K562 (cell line): ENCODE measurements around the gene BCHE. TPM values are rescaled to one million over a fixed set of nuclear protein-coding genes. Genes with fewer than 3 reads are reported as not detected.

Experiments used
- ATAC-seq: fragments of 200-7000 bp; cut with Tn5 transposase; 3 replicates; pipeline ENCODE4 v1.9.1; 2020; ENCODE audit warnings: moderate library complexity
- BruUV-seq: library from RNA; stranded (reverse); fragments of 400-500 nt; replicated peaks from 2 replicates; lab custom pipeline; 2021; lab: Mats Ljungman, UMichigan
- CTCF ChIA-PET: fragments of 300-600 bp; formaldehyde crosslinking; extraction: SDS; loops from one replicate; lab custom pipeline; 2021; ENCODE audit warnings: low intra/inter-chr PET ratio; lab: Yijun Ruan, JAX
- POLR2A ChIA-PET: fragments of 300-600, 350-650 bp; sonication (Branson Sonifier 250); formaldehyde crosslinking; extraction: SDS; loops from one replicate; lab custom pipeline; 2021; ENCODE audit warnings: antibody characterized with exemption, inconsistent platforms; lab: Yijun Ruan, JAX
- DNase-seq, 4 experiments: peaks; one replicate each; pipeline versions ENCODE4 v3.0.0 to v3.0.0-alpha.2; 2011 to 2018; ENCODE audit warnings: low spot score in 3 of 4, mixed read lengths in 3 of 4; ENCODE audit errors: extremely low read depth in 1 of 4
- FAIRE-seq: peaks from 2 replicates; lab custom pipeline; 2011; peaks lifted over from hg19 to GRCh38; lab: Jason Lieb, UNC
- H2AFZ ChIP-seq: 2 replicates; pipeline ENCODE4 v1.6.0; 2011; ENCODE audit warnings: low read depth, low read length, control low read depth, inconsistent platforms
- H3K27ac ChIP-seq: fragments of 200-600 bp; 3 replicates; pipeline ENCODE4 v1.8.0; 2011; ENCODE audit warnings: low read depth, mild to moderate bottlenecking, control low read depth, inconsistent platforms, low read length, moderate library complexity, mixed read lengths; ENCODE audit errors: extremely low read depth
- H3K27me3 ChIP-seq, 2 experiments: fragments of 300-600 bp in 1 of 2; 2 replicates in 1 of 2; 3 replicates in 1 of 2; pipeline versions ENCODE4 v1.6.0 to v1.8.0; 2011; ENCODE audit warnings: inconsistent platforms in 2 of 2, low read length in 2 of 2, mild to moderate bottlenecking in 1 of 2, mixed read lengths in 1 of 2, moderate library complexity in 1 of 2; ENCODE audit not compliant: control insufficient read depth in 2 of 2, insufficient read depth in 2 of 2
- H3K36me3 ChIP-seq: fragments of 300-600 bp; 3 replicates; pipeline ENCODE4 v1.8.0; 2011; ENCODE audit warnings: mild to moderate bottlenecking, low read length, inconsistent platforms; ENCODE audit not compliant: control insufficient read depth, insufficient read depth
- H3K4me1 ChIP-seq, 2 experiments: fragments of 200-600 bp in 1 of 2; replicated peaks in 1 of 2; 2 replicates in 1 of 2; 3 replicates in 1 of 2; pipeline versions ENCODE4 v1.5.1 to v1.8.0; 2011; ENCODE audit warnings: inconsistent platforms in 2 of 2, low read length in 2 of 2, mild to moderate bottlenecking in 1 of 2, mixed read lengths in 1 of 2, moderate library complexity in 1 of 2; ENCODE audit not compliant: control insufficient read depth in 2 of 2, insufficient read depth in 2 of 2
- H3K4me2 ChIP-seq: 2 replicates; pipeline ENCODE4 v1.6.1; 2011; ENCODE audit warnings: low read length, control low read depth, inconsistent platforms, mixed read lengths; ENCODE audit not compliant: insufficient read depth
- H3K4me3 ChIP-seq: fragments of 200-600 bp; sonication (generic), shearing (Covaris generic); 2 replicates; pipeline ENCODE4 v1.5.1; 2016; ENCODE audit warnings: control low read depth, inconsistent platforms
- H3K79me2 ChIP-seq: fragments of 200-600 bp; 3 replicates; pipeline ENCODE4 v1.8.0; 2011; ENCODE audit warnings: low read length, inconsistent platforms; ENCODE audit not compliant: control insufficient read depth, insufficient read depth
- H3K9ac ChIP-seq, 2 experiments: 2 replicates each; pipeline versions ENCODE4 v1.6.0 to v1.6.1; 2011; ENCODE audit warnings: low read depth in 2 of 2, low read length in 2 of 2, control low read depth in 1 of 2, inconsistent platforms in 1 of 2, mild to moderate bottlenecking in 1 of 2, mixed read lengths in 1 of 2; ENCODE audit not compliant: insufficient read depth in 1 of 2
- H3K9me1 ChIP-seq: one replicate; pipeline ENCODE4 v1.6.0; 2011; ENCODE audit warnings: inconsistent platforms, mild to moderate bottlenecking, low read length, moderate library complexity; ENCODE audit not compliant: control insufficient read depth, insufficient read depth
- H3K9me3 ChIP-seq: replicated peaks from 2 replicates; pipeline ENCODE4 v1.5.1; 2011; ENCODE audit warnings: low read depth, low read length, inconsistent platforms; ENCODE audit not compliant: control insufficient read depth, insufficient read depth
- H4K20me1 ChIP-seq: replicated peaks from 2 replicates; pipeline ENCODE4 v1.6.1; 2011; ENCODE audit warnings: low read length, inconsistent platforms, mixed read lengths; ENCODE audit not compliant: control insufficient read depth, insufficient read depth
- BDP1 ChIP-seq: IDR thresholded peaks from 3 replicates; pipeline ENCODE4 v1.6.1; 2011; ENCODE audit not compliant: insufficient read length, insufficient read depth
- C11orf30 ChIP-seq: fragments of 450-650 bp; IDR thresholded peaks from 2 replicates; pipeline ENCODE4 v1.6.1; 2016; ENCODE audit warnings: low read depth, mild to moderate bottlenecking
- CBX5 ChIP-seq: IDR thresholded peaks from 2 replicates; pipeline ENCODE4 v1.6.1; 2014; ENCODE audit warnings: low read depth, borderline replicate concordance
- GTF2B ChIP-seq: IDR thresholded peaks from 2 replicates; pipeline ENCODE4 v1.6.1; 2011; ENCODE audit not compliant: insufficient read length; ENCODE audit errors: extremely low read depth
- RBBP5 ChIP-seq: fragments of 200-600 bp; sonication (generic); IDR thresholded peaks from 2 replicates; pipeline ENCODE4 v1.6.1; 2012; ENCODE audit warnings: borderline replicate concordance, mild to moderate bottlenecking, low read length, control low read depth, inconsistent platforms; ENCODE audit not compliant: insufficient read depth, poor library complexity, severe bottlenecking
- STAG1 ChIP-seq: sonication (generic); formaldehyde crosslinking; IDR thresholded peaks from 2 replicates; pipeline ENCODE4 v1.5.0; 2020; ENCODE audit warnings: missing genetic modification reagents, borderline replicate concordance
- TBL1XR1 ChIP-seq, 2 experiments: IDR thresholded peaks; 2 replicates each; pipeline ENCODE4 v1.6.1; 2012; ENCODE audit warnings: improper control_type of control experiment in 2 of 2, low read length in 2 of 2, mild to moderate bottlenecking in 1 of 2
- ZBTB26 ChIP-seq: fragments of 450-650 bp; formaldehyde crosslinking; IDR thresholded peaks from 2 replicates; pipeline ENCODE4 v1.4.0; 2022; ENCODE audit warnings: missing genetic modification characterization
- ZNF174 ChIP-seq: fragments of 250-450 bp; sonication (Bioruptor Pico); IDR thresholded peaks from 2 replicates; pipeline ENCODE4 v1.4.0; 2020; ENCODE audit warnings: mild to moderate bottlenecking
- ZNF217 ChIP-seq: sonication (generic); formaldehyde crosslinking; IDR thresholded peaks from 2 replicates; pipeline ENCODE4 v1.8.0; 2022; ENCODE audit warnings: mild to moderate bottlenecking, missing genetic modification reagents
- ZNF639 ChIP-seq, 2 experiments: fragments of 200-800 bp in 1 of 2; sonication (Bioruptor generic) in 1 of 2; sonication (generic) in 1 of 2; formaldehyde crosslinking in 1 of 2; IDR thresholded peaks in 1 of 2; conservative IDR thresholded peaks in 1 of 2; 2 replicates each; pipeline versions ENCODE4 v1.5.0 to v1.6.1; 2016 to 2020; ENCODE audit warnings: missing compliant biosample characterization in 1 of 2, missing genetic modification characterization in 1 of 2, missing genetic modification reagents in 1 of 2
- ZNF766 ChIP-seq: fragments of 200-800 bp; sonication (Bioruptor generic); conservative IDR thresholded peaks from 2 replicates; pipeline ENCODE4 v1.6.1; 2016; ENCODE audit warnings: missing genetic modification characterization, missing compliant biosample characterization
- ZNF780A ChIP-seq: fragments of 250-450 bp; sonication (Bioruptor Pico); IDR thresholded peaks from 2 replicates; pipeline ENCODE4 v1.5.0; 2021; ENCODE audit warnings: mild to moderate bottlenecking
- ZNF79 ChIP-seq: fragments of 250-450 bp; sonication (Bioruptor Pico); IDR thresholded peaks from 2 replicates; pipeline ENCODE4 v1.4.0; 2020; ENCODE audit warnings: low read depth, mild to moderate bottlenecking, moderate library complexity
- WGBS: fragments of 100-300 bp; shearing (Covaris generic); methylation state at CpG from one replicate; pipeline ENCODE4 v1.1.6; 2016; ENCODE audit warnings: low coverage, mixed read lengths; ENCODE audit not compliant: insufficient coverage; ENCODE audit errors: missing lambda C conversion rate; 5-methylcytosine and 5-hydroxymethylcytosine counted together
- in situ Hi-C: fragments of 300-500 bp; cut with MboI; formaldehyde crosslinking; loops from 4 replicates; pipeline ENCODE4 v1.15.0; 2018; ENCODE audit warnings: inconsistent platforms, mixed read lengths
- intact Hi-C: fragments of 100-400 bp; cut with micrococcal nuclease; formaldehyde crosslinking; loops from 2 replicates; pipeline ENCODE4 v1.14.2; 2022
- polyA plus RNA-seq, 8 experiments: library from polyadenylated mRNA; depleted of rRNA in 4 of 8; stranded (reverse) in 5 of 8; unstranded in 3 of 8; fragments of >200 nt; fragmentation: Nextera tagmentation in 2 of 8; fragmentation: Illumina TruSeq in 1 of 8; extraction: Ambion mirVana in 2 of 8; extraction: Trizol in 1 of 8; gene quantifications; 2 replicates each; pipeline versions ENCODE4 v1.2.1 to v1.2.3, GENCODE V29; 2011 to 2014; ENCODE audit warnings: inconsistent platforms in 1 of 8, missing spikeins in 1 of 8
- total RNA-seq, 7 experiments: library from RNA; depleted of rRNA in 6 of 7; stranded (reverse); fragments of >200 nt in 6 of 7; fragmentation: Illumina TruSeq in 2 of 7; extraction: Trizol in 2 of 7; gene quantifications; 2 replicates each; pipeline versions ENCODE4 v1.2.1 to v1.2.3, GENCODE V29; 2011 to 2021; ENCODE audit warnings: low replicate concordance in 1 of 7

The BCHE gene
- total and polyA plus RNA-seq, 9 of the 15 experiments (the other 6 are each of a cell fraction or from before 2014, with no cell fraction given): 0.09 to 0.24 (median 0.12) TPM; not detected in 2

- Histone ChIP-seq H3K27ac (no peak overlapping the region), H3K79me2 (no peaks in the 10 kb centered on the region), H3K36me3 (no peaks in the 10 kb centered on the region), H3K9me1 (no peaks in the 10 kb centered on the region), H3K9ac (no peak overlapping the region), H3K4me1 (no peaks in the 10 kb centered on the region), H4K20me1 (no peaks in the 10 kb centered on the region), H2AFZ (no peak overlapping the region), H3K4me2 (no peak overlapping the region), H3K4me3 (no peak overlapping the region), H3K9me3 (no peaks in the 10 kb centered on the region), H3K27me3 (no peaks in the 10 kb centered on the region)
- in situ Hi-C loops: no loop called here
- ChIA-PET POLR2A (no interaction called here), CTCF (no interaction called here)
- ATAC-seq (no peak), FAIRE-seq (no peak), DNase-seq (no peak)
- BruUV-seq: no TSS peak
- intact Hi-C loops: no loop called here
- 2% methylated on average over 5 of the region's 5 CpGs for WGBS
- TF ChIP-seq ZBTB26 (CRISPR knock-in tag) (no peak), ZNF79 (CRISPR knock-in tag) (no peak), ZNF217 (no peak), TBL1XR1 (IDR thresholded peaks at IDR 0.05; ENCODE audit: low read length in 2 of 2) (no peak), RBBP5 (no peak), C11orf30 (no peak), BDP1 (no peak), ZNF766 (CRISPR knock-in tag) (no peak), STAG1 (CRISPR knock-in tag) (no peak), CBX5 (no peak), ZNF639 (CRISPR knock-in tag; conservative IDR thresholded peaks at IDR 0.05 in 1 of 2, IDR thresholded peaks at IDR 0.05 in 1 of 2) (no peak), ZNF780A (CRISPR knock-in tag) (no peak), GTF2B (no peak), ZNF174 (CRISPR knock-in tag) (no peak)
These were observed 108.3 kb downstream of the BCHE start for GRCh38 chr3:165728924-165729323.
